Fibroblast of skin of back (primary cell): ENCODE data around the gene FOXO3B.
"Not testable (repeated sequence)": the region's sequence is repeated elsewhere in the genome, so short reads cannot be mapped to it uniquely, and the experiment has no call there.

Source experiments
- DNase-seq: peaks from one replicate; pipeline ENCODE4 v3.0.0-alpha.2; 2013

The FOXO3B gene

GRCh38 chr17:18650094-18650493, 32.0 kb downstream of the FOXO3B start:
- DNase-seq: not testable (repeated sequence)

GRCh38 chr17:18644291-18644690, 37.8 kb downstream of the FOXO3B start, which contains the start of gene TBC1D28:
Gene TBC1D28 (minus strand): TSS chr17:18644391. CDS start chr17:18641352, 3,039 bp downstream.
- not testable (repeated sequence) for DNase-seq

GRCh38 chr17:18643124-18643523, 39.0 kb downstream of the FOXO3B start:
- not testable (repeated sequence) for DNase-seq

DNA sequence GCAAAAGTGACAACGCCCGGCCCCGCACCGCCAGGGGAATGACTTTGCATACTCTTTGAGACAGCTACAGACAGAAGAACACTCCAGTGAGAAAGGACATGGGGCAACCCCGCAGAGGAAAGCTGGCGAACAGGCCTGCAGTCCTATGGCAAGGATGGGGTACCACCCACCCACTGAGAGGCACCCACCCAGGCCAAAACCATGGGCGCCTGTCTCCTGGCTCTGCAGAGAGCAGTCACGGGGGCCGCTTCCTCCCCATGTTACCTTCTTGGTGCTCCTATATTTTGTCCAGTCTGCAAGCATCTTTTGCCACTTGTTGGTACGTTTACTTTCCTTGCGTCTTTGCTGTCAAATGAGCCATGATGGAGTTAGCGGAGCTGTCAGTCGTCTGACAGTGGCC, 43.8 kb downstream of the FOXO3B start:
- DNase-seq: not testable (repeated sequence)

GRCh38 chr17:18636237-18636636, 45.9 kb downstream of the FOXO3B start:
- DNase-seq: not testable (repeated sequence)

- DNase-seq: not testable (repeated sequence)
Observed at GRCh38 chr17:18635773-18636172, 46.3 kb downstream of the FOXO3B start.

DNA sequence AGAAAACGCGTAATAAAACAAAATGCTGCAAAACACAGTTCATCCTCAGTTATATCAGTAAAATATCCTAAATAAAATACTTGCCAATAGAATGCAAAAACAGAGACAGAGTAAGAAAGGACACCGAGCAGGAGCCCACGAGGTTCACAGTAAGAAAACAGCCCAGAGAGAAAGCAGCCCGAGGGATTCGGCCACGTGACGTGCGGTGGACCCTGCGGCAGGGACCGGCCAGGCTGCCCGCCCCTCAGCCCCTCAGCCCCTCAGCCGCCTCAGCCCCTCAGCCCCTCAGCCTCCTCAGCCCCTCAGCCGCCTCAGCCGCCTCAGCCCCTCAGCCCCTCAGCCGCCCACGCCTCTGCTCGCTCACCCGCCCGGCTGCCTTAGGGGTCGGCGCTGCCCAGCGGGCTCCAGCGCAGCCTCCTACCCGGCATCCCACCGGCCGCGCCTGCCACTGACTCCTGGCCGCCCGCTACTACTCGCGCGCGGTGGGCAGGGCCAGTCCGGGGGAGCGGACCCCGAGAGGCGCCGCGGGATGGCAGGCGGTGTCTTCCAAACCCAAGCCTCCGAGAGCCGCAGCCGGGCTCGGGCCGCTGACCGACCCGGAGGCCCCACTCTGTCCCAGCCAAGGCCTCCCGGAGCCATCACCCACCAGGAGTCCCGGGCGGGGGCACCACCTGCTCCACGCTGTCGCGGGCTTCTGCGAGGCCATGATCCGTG, 47.4 kb downstream of the FOXO3B start:
- DNase-seq: not testable (repeated sequence)
